Adrenal gland (tissue), 5 donors: Measurements from ENCODE around the gene CORO2A.

ENCODE experiments used
- POLR2A ChIP-seq, 2 donors: fragments of 450-650 bp; IDR thresholded peaks; one replicate each; pipeline ENCODE4 v1.6.1; 2017; ENCODE audit warnings: antibody characterized with exemption in 2 of 2, mild to moderate bottlenecking in 2 of 2, moderate library complexity in 1 of 2
- TF ChIP-seq, protein P1 (sequence below), 6 experiments: fragments of 450-650 bp in 4 of 6; fragments of 200-600 bp in 2 of 6; sonication (generic) in 1 of 6; IDR thresholded peaks; 1 replicate in 5 of 6; 2 replicates in 1 of 6; pipeline versions ENCODE4 v1.5.1 to v1.8.0; 2016 to 2021; ENCODE audit warnings: antibody characterized with exemption in 6 of 6, mild to moderate bottlenecking in 2 of 6, moderate library complexity in 1 of 6
- donor health status: DM: no; HTN: no; CAD: no.

DNA sequence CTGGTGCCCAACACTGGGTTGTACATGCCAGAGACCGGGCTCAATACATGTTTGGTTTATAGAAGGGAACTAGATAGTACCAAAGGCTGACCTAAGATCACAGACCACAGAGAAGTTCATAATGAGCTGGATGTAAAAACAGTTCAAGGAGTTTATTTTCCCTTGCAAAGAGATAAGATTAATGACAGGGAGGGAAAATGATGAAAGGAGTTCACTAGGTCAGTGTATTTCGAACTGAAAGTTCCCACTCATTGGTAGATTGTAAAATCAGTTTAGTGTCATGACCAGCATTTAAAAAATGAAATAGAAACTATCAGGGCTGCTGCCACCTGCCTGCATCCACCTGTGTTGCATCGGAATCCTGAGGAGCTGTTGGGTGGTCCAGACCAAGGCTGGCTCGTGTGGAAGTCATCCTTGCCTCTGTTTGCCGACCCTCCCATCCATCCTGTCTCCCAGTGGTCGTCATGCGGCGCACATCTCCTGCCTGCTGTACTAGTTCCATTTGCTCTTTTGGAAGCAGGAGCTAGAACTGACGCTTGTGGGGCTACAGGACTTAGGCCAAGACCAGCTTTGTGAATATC is 41.9 kb upstream of the CORO2A start:
- TF ChIP-seq, protein P1, sequence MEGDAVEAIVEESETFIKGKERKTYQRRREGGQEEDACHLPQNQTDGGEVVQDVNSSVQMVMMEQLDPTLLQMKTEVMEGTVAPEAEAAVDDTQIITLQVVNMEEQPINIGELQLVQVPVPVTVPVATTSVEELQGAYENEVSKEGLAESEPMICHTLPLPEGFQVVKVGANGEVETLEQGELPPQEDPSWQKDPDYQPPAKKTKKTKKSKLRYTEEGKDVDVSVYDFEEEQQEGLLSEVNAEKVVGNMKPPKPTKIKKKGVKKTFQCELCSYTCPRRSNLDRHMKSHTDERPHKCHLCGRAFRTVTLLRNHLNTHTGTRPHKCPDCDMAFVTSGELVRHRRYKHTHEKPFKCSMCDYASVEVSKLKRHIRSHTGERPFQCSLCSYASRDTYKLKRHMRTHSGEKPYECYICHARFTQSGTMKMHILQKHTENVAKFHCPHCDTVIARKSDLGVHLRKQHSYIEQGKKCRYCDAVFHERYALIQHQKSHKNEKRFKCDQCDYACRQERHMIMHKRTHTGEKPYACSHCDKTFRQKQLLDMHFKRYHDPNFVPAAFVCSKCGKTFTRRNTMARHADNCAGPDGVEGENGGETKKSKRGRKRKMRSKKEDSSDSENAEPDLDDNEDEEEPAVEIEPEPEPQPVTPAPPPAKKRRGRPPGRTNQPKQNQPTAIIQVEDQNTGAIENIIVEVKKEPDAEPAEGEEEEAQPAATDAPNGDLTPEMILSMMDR (IDR thresholded peaks at IDR 0.05), result no peak
- TF ChIP-seq POLR2A (IDR thresholded peaks at IDR 0.05), result no peak
